HG03159 (cell line): ENCODE measurements around the gene CLEC6A.
"Not testable (repeated sequence)": the region's sequence is repeated elsewhere in the genome, so short reads cannot be mapped to it uniquely, and the experiment has no call there.

Source experiments
- ATAC-seq: cut with Tn5 transposase; IDR thresholded peaks from one replicate; pipeline ENCODE4 v1.9.1; 2021; ENCODE audit warnings: mild to moderate bottlenecking, moderate library complexity; ENCODE audit not compliant: unreplicated experiment

CLEC6A gene

DNA sequence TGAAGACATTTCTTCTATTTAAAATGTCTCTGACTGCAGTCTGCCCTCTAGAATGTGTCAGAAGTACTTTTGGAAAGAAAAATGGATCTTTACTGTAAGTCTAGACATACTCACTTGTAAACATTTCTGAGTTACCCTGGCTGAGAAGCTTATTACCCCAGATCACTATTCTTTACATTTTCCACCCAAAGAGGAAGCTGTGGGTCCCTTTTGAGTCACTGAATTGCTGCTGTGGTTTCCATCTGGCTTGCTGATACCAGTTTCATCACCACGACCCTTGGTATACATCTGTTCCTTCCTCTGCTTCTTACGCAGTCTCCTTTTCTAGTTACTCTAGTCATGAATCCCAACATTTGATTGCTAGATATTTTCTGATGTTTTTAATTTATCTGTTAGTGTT, 37.3 kb downstream of the CLEC6A start:
- peak; percentile 99 for ATAC-seq

DNA sequence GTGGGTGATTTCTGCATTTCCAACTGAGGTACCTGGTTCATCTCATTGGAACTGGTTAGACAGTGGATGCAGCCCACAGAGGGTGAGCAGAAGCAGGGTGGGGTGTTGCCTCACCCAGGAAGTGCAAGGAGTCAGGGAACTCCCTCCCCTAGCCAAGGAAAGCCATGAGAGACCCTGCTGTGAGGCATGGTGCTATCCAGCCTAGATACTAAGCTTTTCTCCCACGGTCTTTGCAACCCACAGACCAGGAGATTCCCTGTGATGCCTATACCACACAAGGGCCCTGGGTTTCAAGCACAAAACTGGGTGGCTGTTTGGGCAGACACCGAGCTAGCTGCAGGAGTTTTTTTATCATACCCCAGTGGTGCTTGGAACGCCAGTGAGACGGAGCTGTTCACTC, 39.9 kb downstream of the CLEC6A start:
- not testable (repeated sequence) for ATAC-seq

- ATAC-seq = not testable (repeated sequence)
Measured at GRCh38 chr12:8496074-8496473, 40.3 kb downstream of the CLEC6A start.

DNA sequence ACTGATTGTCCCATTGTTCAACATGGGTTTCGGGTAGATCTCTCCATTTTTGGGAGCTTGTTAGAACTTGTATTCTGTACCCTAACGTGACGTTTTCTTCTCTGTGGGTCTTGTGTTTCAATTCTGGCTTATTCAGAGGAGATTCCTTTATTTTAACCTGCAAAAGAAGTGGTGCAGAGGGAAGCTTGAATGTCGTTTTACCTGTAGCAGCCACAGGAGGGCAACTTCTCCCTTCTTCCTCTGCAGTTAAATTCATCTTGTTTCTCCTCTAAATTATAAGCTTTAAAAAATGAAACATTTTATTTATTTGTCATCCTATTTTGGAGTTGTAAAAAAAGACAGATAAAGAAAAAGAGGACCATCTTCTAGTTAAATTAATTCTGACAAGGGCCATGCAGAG, 43.9 kb downstream of the CLEC6A start:
- no peak for ATAC-seq

GRCh38 chr12:8501720-8502119, 46.0 kb downstream of the CLEC6A start:
- ATAC-seq = no peak

GRCh38 chr12:8504351-8504750, 48.6 kb downstream of the CLEC6A start:
- ATAC-seq = no peak

GRCh38 chr12:8507596-8507995, 51.8 kb downstream of the CLEC6A start:
- no peak for ATAC-seq

DNA sequence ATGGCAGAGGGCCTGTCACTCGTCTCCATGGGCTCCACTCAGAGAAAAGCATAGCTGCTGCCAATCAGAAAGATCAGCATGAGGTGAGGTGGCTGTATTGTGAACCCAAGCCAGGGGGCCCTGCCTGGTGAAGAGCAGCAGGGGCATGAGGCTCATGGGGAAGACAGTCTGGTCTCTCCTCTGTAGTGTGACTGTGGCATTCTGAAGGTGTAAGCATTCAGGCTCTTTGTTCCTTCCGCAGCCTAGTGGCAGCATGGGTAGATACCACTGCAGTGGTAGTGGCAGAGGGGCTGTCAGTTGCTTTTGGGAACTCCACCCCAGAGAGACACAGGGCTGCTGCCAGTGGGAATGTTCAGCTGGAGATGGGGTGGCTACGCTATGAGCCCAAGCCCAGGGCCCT, 52.5 kb downstream of the CLEC6A start:
- ATAC-seq = no peak

- ATAC-seq = no peak
Measured at GRCh38 chr12:8508910-8509841, 53.4 kb downstream of the CLEC6A start.

DNA sequence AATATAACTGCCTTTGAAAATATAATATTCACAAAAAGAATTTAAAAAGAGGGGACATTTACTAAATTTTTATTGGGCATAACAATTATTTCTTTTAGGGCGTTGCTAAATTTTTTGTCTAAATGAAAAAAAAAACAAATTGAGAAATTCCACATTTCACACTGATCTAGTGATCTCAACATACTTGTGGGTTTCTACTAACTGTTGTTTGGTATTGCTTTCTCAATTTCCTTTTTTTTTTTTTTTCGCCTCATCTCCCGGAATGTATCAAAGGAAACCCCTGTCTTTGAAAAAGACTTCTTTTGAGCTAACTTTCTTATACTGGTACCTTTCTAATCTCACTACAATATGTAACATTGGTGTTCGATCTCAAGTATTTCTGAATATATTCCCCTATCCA, 57.5 kb downstream of the CLEC6A start, which contains the start of gene CLEC4D:
Gene CLEC4D, plus strand, starts transcription at position 248 of the 400 bp plus-strand sequence. CDS start 230 bp downstream, outside the sequence.
- no peak for ATAC-seq

DNA sequence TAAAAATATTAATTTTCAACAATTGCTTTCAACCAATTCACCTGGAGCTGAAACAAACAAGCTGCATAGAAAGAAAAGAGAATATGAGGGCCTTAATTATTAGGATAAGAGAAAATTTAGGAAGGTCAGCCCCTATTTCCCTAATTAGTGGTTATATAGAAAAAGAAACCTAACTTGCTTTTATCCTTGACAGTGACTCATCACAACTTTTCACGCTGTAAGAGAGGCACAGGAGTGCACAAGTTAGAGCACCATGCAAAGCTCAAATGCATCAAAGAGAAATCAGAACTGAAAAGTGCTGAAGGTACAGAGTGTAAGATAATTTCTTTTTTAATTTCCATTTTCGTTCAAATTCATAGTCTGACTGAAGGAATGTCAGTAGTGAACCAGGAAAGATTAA, 62.2 kb downstream of the CLEC6A start:
- no peak for ATAC-seq

GRCh38 chr12:8519171-8519570, 63.4 kb downstream of the CLEC6A start:
- ATAC-seq = no peak

GRCh38 chr12:8527250-8528130, 71.7 kb downstream of the CLEC6A start:
- no peak for ATAC-seq
